Stimulated activated CD4-positive, alpha-beta T cell treated with anti-CD3 and anti-CD28 coated beads, TNF-alpha, amount 100 ng/mL, for 24 hours (primary cell): ENCODE data around the gene LIN9.
A peak's percentile ranks its signal among the peaks of the same experiment; 100 is the strongest.

Experiments
- DNase-seq, 3 experiments: peaks; one replicate each; pipeline ENCODE4 v3.0.0-alpha.2; 2020; ENCODE audit warnings: low read depth in 3 of 3

Gene LIN9

DNA sequence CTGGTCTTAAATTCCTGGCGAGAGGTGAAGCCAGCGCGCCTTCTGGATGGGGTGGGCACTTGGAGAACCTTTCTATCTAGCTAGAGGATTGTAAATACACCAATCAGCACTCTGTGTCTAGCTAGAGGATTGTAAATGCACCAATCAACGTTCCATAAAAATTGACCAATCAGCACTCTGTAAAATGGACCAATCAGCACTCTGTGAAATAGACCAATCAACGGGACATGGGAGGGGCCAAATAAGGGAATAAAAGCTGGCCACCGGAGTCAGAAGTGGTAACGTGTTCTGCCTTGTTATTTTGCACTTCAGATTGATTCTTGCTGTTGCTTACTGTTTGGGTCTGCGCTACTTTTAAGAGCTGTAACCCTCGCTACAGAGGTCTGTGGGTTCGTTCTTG is 12.0 kb upstream of the LIN9 start:
- no peak for DNase-seq

DNA sequence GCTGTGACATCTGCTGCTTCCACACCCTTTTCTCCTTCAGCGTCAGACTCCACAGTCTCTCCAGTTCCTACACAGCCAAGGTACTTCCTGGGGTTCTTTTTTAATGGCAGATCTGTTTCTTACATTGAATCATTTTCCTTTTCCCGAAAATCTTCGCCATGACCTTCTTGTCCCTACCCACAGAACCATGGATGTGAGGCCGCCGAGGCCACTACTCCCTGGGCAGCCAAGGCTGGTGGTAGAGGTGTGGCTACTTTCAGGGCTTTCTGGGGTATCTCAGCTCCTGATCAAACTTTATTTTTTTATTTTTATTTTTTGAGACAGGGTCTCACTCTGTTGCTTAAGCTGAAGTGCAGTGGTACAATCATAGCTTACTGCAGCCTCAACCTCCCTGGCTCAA is 9.5 kb upstream of the LIN9 start:
- no peak for DNase-seq

DNA sequence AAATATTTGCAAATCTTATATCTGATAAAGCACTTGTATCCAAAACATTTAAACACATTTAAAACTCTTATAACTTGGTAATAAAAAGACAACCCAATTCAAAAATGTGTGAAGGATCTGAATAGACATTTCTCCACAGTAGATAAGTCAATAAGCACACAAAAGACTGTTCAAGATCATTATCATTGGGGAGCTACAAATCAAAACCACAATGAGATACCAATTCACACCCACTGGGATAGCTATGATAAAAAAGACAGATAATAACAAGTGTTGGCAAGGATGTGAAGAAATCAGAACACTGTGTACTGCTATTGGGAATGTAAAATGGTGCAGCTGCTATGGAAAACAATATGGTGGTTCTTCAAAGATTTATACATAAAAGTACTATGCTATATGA is 5.1 kb upstream of the LIN9 start:
- DNase-seq = no peak

GRCh38 chr1:226312065-226312464 is 3.1 kb upstream of the LIN9 start:
- no peak for DNase-seq

DNA sequence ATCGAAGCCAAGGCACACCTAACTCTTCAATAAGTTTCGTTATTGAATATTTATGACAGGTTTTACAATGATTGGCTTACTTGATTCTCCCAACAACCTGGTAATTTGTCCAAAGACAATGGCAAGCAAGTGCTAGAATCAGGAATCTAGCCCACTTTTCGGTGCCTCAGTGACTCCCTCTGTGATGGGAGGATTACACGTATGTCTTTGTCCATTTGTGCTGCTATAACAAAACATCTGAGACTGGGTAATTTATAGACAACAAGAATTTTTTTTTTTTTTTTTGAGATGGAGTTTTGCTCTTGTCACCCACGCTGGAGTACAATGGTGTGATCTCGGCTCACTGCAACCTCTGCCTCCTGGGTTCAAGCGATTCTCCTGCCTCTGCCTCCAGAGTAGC is 2.4 kb upstream of the LIN9 start:
- no peak for DNase-seq

- DNase-seq = no peak
Measured at GRCh38 chr1:226310637-226311195, 1.8 kb upstream of the LIN9 start.

- DNase-seq = no peak
Measured at GRCh38 chr1:226310245-226310540, 1.2 kb upstream of the LIN9 start.

- peak in 2 of 3 experiments; percentile 29 to 56 for DNase-seq
Measured at GRCh38 chr1:226309398-226310244, 657 bp upstream of the LIN9 start.

GRCh38 chr1:226308166-226308722 is 720 bp downstream of the LIN9 start:
- DNase-seq = peak in 2 of 3 experiments; percentile 6 to 25

DNA sequence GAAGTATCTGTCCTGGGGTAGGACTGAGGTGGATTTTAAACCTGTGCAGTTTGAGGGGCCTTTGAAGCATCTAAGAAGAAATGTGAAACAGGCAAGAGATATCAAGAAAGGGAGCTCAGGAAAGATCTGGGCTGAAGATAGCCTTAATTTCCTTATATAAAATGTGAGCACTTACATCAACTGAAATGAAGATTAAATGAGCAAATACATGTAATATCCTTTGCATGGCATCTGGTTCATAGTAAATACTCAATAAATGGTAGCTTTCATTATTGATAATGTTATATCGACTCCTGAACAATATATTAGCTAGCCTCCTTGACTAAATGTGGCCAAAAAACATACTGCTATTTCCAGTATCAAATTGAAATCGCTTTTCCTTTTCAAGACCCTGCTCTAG is 2.5 kb downstream of the LIN9 start:
- DNase-seq = no peak

DNA sequence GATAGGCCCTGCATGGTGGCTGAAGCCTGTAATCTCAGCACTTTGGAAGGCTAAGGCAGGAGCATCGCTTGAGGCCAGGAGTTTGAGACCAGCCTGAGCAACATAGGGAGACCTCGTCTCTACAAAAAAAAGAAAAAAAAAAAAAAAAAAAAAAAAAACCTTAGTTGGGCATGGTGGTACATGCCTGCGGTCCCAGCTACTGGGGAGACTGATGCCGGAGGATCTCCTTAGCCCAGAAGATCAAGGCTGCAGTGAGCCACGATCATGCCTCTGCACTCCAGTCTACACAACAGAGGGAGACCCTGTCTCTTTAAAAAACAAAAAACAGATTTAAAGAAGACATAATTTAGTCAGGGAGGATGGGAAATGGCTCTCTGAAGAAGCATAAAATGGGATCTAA is 3.8 kb downstream of the LIN9 start:
- no peak for DNase-seq

- no peak for DNase-seq
Measured at GRCh38 chr1:226304291-226304955, 4.5 kb downstream of the LIN9 start.

DNA sequence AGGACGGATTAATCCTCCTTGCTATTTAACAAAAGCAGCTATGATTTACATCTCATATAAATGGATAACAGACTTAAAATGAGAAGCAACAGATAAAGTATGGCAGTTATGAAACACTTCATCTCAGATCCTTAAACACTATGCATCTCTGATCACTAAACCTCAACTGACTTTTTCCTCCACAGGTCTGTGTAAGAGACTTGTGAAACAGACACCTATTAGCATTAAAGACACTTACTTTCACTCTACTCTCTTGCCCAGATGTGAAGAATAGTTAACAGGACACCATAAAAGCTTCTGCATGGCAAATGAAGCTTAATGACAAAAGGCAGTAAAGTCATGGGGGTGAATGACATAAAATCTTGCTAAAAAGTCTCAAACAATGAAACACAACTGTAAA is 6.2 kb downstream of the LIN9 start:
- DNase-seq = no peak

DNA sequence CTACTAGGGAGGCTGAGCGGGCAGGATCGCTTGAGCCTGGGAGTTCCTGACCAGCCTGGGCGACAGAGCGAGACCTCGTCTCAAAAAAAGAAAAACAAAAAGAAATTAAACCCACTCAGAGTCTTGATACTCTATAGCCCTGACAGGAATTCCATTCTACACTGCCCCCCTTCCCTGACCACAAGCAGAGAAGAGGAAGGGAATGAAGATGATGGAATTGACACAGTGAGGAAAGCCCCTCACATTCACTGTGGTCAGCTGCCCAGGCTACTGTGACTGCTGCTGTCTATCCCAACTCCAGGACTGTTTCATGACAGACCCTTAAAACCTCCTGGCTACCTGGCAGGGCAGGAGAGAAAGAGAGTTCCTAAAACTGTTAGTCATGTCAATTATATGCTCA is 12.1 kb downstream of the LIN9 start:
- DNase-seq = no peak

DNA sequence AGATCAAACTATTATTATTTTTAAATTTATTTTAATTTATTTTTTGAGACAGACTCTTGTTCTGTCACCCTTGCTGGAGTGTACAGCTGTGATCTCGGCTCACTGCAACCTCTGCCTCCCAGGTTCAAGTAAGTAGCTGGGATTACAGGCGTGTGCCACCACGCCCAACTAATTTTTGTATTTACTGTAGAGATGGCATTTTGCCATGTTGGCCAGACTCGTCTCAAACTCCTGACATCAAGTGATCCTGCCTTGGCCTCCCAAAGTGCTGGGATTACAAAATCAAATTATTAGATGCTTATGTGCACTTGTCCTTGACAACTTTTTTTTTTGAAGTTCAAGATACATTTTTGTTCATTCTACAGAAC is 15.4 kb downstream of the LIN9 start:
- DNase-seq = no peak

DNA sequence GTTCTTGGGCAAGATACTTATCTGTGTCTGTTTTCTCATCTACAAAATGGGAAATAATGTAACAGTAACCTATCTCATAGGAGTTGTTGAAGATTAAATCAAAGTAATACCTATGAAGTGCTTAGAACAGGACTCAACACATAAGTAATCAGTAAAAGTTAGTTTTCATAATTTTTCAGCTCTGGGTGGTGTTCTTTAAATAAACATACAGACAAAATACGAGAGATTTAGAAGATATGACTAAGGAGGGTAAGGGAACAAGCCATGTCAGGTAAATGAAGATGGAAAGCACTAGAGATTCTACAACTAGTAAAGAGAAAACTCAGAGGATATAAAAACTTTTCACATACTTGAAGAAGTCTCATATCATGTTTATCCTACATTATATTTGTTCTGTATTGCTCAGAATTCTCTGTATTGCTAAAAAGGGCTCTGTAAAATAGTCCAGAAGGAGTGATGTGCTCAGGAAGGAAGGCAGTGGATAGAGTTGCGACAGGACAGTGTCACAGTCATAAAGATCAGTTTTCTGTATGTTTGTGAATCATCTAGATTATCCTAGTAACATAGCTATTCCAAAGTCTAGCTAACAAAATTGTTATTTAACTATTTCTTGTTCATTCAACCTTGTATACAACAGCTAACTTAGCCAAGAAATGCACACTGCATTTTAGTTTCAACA is 16.0 kb downstream of the LIN9 start:
- DNase-seq = no peak

- no peak for DNase-seq
Measured at GRCh38 chr1:226287587-226287986, 21.4 kb downstream of the LIN9 start.

DNA sequence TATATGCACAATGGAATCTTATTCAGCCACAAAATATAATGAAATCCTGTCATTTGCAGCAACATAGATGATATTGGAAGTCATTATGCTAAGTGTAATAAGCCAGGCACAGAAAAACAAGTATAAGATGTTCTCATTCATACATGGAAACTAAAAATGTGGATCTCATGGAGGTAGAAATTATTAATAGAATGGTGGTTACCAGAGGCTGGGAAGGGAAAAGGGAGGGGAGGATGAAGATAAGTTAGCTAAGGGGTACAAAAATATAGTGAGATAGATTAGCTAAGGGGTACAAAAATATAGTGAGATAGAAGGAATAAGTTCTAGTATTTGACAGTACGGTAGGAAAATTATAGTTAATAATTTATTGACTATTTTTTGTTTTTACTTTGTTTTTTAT is 27.9 kb downstream of the LIN9 start:
- DNase-seq = no peak

GRCh38 chr1:226279498-226279897 is 29.5 kb downstream of the LIN9 start:
- no peak for DNase-seq

- DNase-seq = no peak
Measured at GRCh38 chr1:226277897-226278296, 31.1 kb downstream of the LIN9 start.

DNA sequence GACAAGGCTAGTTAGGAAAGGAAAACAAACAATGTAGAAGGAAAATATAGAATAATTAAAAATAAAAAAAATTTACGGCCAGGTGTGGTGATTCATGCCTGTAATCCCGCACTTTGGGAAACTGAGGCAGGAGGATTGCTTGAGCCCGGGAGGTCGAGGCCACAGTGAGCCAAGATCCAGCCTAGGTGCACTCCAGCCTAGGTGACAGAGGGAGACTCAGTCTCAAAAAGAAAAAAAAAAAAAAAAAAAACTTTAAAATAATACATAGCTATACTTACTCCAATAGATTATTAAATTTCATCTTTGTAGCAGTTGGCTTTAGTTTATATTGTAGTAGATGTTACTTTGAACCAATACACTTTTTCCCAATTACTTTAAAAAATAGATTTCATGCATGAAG is 32.0 kb downstream of the LIN9 start:
- DNase-seq = no peak

DNA sequence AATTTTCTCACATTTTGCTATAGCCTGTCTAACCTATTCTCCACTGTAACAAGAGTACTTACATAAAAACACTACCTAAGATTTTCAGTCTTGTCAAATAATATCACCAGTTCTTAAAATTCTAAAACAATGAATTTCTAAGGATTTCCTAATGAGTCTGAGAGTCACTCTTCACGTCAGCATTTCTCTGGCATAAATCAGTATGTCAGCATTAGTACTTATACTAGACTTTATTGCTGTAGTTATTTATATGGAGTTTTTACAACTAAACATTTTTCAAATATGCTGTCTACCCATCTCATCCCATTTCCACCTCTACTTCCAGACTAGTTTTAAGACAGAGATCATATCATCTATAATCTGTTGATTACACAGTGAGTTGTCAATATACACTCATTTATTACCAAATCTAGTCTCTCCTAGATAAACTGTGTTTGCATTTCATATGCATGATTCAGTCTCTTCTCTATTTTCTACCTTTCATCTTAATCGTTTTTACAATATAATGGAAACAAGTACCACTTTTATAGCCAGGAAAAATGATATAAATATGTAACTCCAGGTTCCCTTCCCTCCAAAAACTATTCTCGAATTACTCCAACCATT is 32.8 kb downstream of the LIN9 start:
- no peak for DNase-seq
